NCI-H2107 (cell line): ENCODE results near the gene PKP1.

Source experiments
- DNase-seq: peaks from one replicate; lab custom pipeline; 2025; lab: John Stamatoyannopoulos, UW

Gene PKP1

DNA sequence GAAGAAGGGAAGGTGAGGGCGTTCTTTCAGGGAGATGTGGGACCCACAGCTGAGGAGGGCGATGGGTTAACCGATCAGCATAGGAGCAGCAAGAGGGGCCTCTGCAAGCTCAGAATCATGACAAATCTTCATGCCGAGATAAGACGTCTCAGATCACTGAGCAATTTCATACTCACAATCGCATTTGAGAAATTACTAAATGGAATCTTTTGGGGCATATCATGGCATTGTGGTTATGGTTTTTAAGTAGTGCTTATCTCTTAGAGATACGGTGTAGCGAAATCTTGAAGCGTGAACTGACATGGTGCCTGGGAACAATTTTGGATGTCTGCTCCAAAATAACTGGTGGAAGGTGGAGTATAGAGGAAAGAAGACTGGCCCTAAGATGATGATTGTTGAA is 88.0 kb downstream of the PKP1 start:
- DNase-seq = no peak

DNA sequence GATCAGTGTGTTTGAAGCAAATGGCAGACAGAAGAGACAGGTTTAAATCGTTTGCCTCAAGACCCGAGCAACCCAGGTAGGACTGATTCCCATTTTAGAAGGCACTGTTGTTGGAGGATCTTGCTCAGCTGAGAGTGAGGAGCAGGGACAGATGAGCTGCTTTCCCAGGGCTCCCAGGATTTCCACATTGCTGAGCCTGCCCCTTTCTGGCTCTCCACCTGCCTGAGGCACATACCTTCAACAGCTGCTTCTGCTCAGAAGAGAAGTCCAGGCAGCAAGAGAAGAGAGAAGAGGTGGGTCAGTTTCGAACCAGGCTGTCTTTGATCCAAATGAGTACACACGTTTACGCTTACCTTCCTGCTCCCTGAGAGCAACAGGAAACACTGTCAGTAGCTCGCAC is 88.5 kb downstream of the PKP1 start:
- DNase-seq = no peak

GRCh38 chr1:201374364-201374763 is 91.1 kb downstream of the PKP1 start:
- DNase-seq = no peak

DNA sequence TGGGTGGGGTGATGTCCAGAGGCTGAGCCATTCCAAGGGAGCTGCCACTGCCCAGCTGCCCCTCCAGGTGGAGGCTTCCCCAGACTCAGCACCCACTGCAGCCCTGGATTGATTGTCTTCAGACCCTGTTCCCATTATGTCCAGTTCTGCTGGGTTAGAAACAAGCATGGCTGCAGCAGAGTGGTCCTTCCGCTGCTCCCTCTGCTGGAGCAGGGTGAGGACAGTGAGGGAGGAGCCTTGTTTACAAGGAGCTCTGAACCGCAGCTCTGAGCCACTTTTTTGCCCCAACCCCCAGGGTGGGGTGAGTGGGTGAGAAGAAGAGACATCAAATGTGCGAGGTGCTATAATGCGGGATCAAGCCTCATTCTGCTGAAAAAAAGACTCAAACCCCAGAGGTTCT is 91.9 kb downstream of the PKP1 start:
- no peak for DNase-seq

GRCh38 chr1:201376107-201376463 is 92.8 kb downstream of the PKP1 start:
- DNase-seq = no peak

DNA sequence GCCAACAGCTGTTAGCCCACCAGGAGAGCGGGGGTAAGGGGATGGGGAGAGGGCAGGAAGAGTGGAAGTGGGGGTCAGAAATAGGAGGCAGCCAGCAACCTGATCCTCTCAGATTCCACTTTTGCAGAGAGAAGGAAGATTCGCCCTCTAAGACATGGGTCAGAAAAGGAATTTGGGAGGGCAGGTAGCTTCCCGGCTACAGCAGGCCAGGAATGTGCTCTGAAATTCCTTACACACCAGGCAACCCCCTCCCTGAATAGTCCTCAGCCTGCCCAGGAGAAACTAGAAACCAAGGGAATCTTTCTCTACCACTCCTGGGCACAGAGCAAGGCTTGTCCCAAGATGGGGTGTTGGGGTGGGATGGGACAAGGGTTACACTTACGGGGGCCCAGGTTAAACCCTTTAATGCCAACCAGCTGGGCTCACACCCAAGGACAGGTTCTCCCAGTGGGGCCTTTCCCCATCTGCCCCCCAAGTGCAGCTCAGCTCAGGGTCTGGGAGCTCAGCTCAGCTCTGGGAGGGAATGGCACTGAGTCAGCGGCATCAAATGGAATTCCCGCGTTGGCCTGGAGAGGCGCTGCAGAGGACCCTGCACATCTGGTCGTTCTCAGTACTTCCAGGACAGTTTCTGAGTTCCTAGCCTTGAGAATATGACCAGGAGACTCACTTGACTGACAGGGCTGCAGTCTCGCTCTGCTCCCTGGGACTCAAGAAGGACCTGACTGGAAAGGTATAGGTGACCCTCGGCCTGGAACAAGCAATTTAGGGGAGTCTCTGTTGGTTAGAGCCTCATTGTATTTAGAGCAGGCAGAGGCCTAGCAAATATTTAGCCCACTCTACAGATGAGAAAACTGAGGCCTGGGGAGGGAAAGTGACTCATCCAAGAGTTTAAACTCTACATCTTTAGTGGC is 93.4 kb downstream of the PKP1 start:
- DNase-seq = no peak

GRCh38 chr1:201377611-201378092 is 94.3 kb downstream of the PKP1 start, which contains the start of gene TNNT2:
TSS of gene TNNT2 (minus strand) at chr1:201377680. CDS start at chr1:201373254, 4,426 bp downstream.
- DNase-seq = no peak

- DNase-seq = no peak
Observed at GRCh38 chr1:201378804-201379203, 95.5 kb downstream of the PKP1 start.

DNA sequence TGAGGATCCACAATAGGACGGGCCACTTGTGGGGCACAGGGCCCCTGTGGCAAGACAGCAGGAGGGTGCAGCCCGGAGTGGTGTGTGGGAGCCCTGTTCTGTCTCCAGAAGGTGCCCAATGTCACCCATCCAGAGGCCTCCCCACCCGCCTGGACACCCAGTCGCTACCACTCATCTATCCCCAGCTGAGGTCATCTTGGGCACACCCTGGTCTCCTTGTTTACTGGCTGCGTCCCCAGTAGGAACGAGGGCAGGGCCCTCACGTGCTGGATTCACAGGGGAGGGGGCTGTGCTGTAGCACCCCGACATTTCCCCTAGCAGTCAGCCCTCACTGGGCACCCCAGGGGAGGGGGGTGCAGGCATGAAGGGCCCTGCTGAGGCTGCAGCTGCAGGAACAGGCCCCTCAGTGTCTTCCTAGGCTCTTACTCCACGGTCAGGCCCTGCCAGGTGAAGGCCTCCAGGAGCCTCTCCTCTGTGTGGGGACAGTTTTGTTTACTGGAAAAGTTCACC is 96.5 kb downstream of the PKP1 start:
- no peak for DNase-seq

GRCh38 chr1:201381130-201381529 is 97.8 kb downstream of the PKP1 start:
- DNase-seq = peak; percentile 70
